Kidney capillary endothelial cell (primary cell): Measurements from ENCODE around the gene CD55.
A peak's percentile ranks its signal among the peaks of the same experiment; 100 is the strongest.

Source experiments
- DNase-seq: peaks from one replicate; pipeline ENCODE4 v3.0.0-alpha.2; 2018; ENCODE audit warnings: low spot score

CD55 gene

GRCh38 chr1:207362962-207363860 lies 41.7 kb downstream of the CD55 start:
- DNase-seq = no peak

- DNase-seq = no peak
Measured at GRCh38 chr1:207363871-207364270, 42.4 kb downstream of the CD55 start.

GRCh38 chr1:207364614-207365013 lies 43.1 kb downstream of the CD55 start:
- DNase-seq = no peak

DNA sequence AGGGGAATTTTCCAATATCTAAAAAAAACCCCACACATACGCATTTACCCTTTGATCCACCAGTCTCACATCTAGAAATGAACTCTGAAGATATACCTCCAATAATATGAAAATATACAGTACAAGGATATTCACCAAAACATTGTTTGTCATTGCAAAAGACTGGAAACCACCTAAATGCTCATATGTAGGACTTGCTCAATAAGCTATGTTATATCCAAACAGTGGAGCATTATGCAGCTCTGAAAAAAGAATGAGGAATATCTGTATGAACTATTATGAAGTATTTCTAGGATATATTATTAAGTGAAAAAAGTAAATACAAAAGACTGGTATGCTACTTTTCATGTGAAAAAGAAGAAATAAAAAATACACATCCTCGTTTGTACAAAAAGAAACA lies 43.6 kb downstream of the CD55 start:
- no peak for DNase-seq

- no peak for DNase-seq
Measured at GRCh38 chr1:207366022-207366421, 44.5 kb downstream of the CD55 start.

DNA sequence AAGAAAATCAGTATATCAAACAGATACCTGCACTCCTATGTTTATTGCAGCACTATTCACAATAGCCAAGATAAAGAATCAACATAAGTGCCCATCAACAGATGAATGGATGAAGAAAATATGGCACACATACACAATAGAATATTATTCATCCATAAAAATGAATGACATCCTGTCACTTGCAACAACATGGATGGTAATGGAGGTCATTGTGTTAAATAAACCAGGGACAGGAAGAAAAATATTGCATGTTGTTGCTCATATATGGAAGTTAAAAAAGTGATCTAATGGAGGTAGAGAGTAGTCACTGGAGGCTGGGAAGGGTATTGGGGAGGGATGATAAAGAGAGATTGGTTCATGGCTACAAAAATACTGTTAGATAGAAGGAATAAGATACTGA lies 67.2 kb downstream of the CD55 start:
- DNase-seq = no peak

- DNase-seq = peak; percentile 60
Measured at GRCh38 chr1:207389728-207390464, 68.4 kb downstream of the CD55 start.

DNA sequence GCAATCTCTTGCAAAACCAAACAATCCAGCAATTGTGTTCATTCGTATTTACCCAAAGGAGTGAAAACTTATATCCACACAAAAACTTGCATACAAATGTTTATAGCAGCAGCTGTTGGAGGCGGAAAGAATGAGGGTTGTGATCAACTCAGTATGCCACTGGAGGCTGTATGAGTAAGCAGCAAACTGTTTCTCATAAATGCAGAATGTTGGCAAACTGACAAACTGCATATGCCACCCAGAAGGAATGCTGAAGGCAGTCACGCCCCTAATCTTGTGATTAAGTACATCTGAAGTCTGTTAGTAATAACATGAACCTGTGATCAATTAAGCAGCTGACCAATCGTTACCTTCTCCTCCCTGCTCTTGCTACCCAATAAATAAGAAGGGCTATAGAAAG lies 72.1 kb downstream of the CD55 start:
- peak; percentile 42 for DNase-seq

GRCh38 chr1:207396168-207396746 lies 74.8 kb downstream of the CD55 start:
- DNase-seq = no peak

- no peak for DNase-seq
Measured at GRCh38 chr1:207397525-207397926, 76.0 kb downstream of the CD55 start.

DNA sequence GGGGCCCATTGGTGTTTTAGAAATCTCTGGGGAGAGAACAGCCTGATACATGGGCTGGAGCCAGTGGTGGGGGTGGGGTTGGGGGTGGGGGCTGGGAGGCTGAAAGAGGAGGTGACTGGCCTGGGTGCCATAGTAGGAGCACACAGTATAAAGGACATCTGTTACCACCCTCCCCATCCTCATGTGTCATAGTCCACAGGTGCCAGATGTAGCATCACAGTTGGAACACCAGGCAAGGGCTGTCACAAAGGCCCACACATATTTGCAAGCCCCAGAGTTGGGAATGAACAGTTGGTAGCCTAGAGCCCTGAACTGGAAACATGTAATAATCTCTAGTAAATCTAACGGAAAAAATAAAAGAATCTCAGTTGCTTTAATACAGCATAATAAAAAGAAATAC lies 77.5 kb downstream of the CD55 start:
- no peak for DNase-seq

- no peak for DNase-seq
Measured at GRCh38 chr1:207401578-207401977, 80.1 kb downstream of the CD55 start.

GRCh38 chr1:207402744-207403143 lies 81.3 kb downstream of the CD55 start:
- no peak for DNase-seq

GRCh38 chr1:207404849-207405525 lies 83.5 kb downstream of the CD55 start:
- DNase-seq = peak; percentile 67

DNA sequence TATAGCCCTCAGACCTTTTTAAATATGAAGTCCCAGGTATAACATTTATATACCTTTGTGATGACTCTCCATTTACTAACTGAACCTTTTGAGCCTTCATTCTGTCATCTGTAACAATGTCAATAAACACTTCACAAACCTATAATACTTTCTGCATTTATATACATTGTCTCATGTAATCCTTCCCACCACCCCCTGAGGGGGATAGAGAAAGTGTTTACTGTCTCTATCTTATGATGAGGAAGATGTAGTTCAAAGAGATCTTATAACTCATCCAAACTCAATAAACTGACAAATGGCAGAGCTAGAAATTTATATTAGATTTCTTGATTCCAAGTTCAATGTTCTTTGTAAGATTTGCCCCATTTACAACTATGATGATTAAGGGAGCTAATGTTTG lies 84.3 kb downstream of the CD55 start:
- DNase-seq = no peak

DNA sequence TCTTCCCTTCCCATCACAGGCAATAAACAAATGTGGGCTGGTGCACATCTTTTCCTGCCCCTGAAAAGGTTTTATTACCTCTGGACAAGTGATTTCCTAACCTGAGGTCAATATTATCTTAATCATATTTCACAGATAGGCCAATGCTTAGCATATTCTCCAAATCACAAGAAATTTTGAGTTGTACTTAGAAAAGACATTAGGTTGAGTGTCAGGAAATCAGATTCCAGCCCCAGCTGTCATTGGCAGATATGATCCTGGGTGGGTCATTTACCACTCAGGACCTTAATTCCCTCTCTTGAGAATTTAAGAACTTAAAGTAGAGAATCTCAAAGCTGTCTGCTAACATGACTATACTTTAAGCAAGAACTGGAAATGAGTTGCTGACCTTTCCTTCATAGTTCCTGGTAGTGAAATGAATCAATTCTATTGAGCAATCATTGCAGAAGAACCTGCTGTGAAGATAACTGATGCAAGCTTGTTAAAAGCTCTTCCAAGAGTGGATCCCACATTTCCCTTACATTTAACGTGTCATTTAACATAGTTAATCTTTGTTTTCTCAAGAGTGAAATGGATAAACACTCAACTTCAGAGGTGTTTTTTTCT lies 86.3 kb downstream of the CD55 start:
- DNase-seq = no peak
